ENCODE results near the gene MT1G.
A peak's percentile ranks its signal among the peaks of the same experiment; 100 is the strongest.

MT1G gene

DNA sequence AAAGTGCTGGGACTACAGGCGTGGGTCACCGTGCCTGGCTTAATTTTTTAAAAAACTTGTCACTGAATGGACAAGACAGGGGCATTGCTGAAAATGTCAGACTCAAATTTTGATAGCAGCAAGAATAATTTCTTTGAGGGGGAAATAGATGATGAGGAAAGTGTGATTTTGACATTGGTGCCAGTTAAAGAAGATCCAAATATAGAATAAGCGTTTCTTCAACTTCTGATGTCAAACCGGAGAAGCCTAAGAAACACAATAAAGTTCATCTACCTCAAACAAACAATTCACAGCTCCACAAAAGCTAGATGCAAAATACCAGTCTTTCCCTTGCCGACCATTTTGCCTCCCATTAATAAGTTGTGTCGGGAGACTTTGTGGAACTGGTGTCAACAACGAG lies 18.9 kb upstream of the MT1G start:
- TF ChIP-seq, protein P1, sequence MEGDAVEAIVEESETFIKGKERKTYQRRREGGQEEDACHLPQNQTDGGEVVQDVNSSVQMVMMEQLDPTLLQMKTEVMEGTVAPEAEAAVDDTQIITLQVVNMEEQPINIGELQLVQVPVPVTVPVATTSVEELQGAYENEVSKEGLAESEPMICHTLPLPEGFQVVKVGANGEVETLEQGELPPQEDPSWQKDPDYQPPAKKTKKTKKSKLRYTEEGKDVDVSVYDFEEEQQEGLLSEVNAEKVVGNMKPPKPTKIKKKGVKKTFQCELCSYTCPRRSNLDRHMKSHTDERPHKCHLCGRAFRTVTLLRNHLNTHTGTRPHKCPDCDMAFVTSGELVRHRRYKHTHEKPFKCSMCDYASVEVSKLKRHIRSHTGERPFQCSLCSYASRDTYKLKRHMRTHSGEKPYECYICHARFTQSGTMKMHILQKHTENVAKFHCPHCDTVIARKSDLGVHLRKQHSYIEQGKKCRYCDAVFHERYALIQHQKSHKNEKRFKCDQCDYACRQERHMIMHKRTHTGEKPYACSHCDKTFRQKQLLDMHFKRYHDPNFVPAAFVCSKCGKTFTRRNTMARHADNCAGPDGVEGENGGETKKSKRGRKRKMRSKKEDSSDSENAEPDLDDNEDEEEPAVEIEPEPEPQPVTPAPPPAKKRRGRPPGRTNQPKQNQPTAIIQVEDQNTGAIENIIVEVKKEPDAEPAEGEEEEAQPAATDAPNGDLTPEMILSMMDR (IDR thresholded peaks at IDR 0.05; ENCODE audit: low read depth, low read length) = no peak
- no peak for DNase-seq (ENCODE audit: low read depth, low spot score)
- no peak overlapping the region for H3K4me3 ChIP-seq (ENCODE audit: low read depth, low read length)
- in situ Hi-C loops (cut with HindIII; ENCODE audit: low sequenced_read_pairs) = no loop called here

DNA sequence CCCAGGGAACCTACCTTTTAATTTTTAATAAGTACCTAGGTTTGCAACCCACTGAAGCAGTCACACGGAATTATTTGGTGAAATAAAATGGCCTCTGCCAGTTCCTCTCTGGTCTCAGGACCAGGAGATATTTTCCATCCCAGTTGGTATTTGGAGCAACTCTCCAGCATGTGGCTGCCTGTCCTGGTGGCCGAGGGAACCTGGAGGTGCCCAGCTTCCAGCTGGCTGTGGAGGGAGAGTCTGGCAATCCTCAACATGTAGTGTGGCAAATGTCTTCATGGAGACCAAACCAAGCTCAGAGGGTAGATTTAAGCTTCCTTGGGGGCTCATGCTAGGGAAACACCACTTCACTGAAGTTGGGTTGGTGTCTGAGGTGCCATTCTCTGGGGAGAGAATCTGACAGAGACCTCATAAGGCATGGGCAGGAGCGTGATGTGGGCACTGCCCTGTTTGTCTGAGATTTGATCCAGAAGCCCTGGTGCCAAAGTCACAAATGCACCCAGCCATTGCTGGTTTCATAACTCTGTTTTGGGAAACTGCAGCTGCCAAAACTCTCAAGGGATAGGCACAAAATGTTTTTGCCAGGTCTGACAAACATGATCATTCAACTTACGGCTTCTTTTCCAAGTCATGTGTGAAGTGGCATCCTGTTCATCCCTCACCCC lies 17.2 kb upstream of the MT1G start:
- no peak for DNase-seq (ENCODE audit: low read depth, low spot score)
- TF ChIP-seq, protein P1 (IDR thresholded peaks at IDR 0.05; ENCODE audit: low read depth, low read length) = no peak
- H3K4me3 ChIP-seq (ENCODE audit: low read depth, low read length) = no peak overlapping the region
- in situ Hi-C loops (cut with HindIII; ENCODE audit: low sequenced_read_pairs) = no loop called here

DNA sequence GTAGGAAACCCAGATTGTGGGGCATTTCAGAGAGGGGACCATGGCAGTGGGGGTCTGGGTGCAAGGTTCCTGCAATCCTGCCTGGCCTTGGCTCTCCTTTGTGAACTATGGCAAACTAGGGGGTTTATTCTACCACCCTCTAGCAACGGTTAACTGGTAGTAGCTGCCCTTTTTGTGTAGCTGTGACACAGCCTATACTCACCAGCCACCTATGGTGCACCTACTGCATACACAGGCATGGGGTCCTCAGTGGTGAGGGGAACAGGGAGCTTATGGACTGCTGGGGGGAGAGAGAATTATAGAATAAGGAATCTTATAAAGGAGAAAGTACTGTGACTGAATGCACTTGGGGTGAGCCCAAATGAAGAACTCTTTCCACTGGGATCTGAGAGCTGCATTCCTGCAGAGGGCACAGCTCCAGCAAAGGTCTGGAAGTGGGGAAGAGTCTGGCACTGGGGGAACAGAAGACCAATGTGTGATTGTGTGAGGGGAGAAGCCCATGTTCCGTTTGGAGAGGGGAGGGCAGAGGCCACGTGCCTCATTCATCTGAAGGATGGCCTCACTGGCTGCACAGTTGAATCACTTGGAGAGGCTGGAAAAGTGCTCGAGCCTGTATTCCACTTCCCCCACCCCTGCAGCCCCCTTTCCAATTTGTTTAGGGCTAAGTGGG lies 16.5 kb upstream of the MT1G start:
- in situ Hi-C loops (cut with HindIII; ENCODE audit: low sequenced_read_pairs) = no loop called here
- no peak overlapping the region for H3K4me3 ChIP-seq (ENCODE audit: low read depth, low read length)
- DNase-seq (ENCODE audit: low read depth, low spot score) = no peak
- TF ChIP-seq, protein P1 (IDR thresholded peaks at IDR 0.05; ENCODE audit: low read depth, low read length) = no peak

GRCh38 chr16:56683424-56684172 lies 15.7 kb upstream of the MT1G start:
- in situ Hi-C loops (cut with HindIII; ENCODE audit: low sequenced_read_pairs) = no loop called here
- TF ChIP-seq, protein P1 (IDR thresholded peaks at IDR 0.05; ENCODE audit: low read depth, low read length) = no peak
- no peak for DNase-seq (ENCODE audit: low read depth, low spot score)
- H3K4me3 ChIP-seq (ENCODE audit: low read depth, low read length) = no peak overlapping the region

- H3K4me3 ChIP-seq (ENCODE audit: low read depth, low read length) = peak overlapping the region; percentile 55
- DNase-seq (ENCODE audit: low read depth, low spot score) = no peak
- TF ChIP-seq, protein P1 (IDR thresholded peaks at IDR 0.05; ENCODE audit: low read depth, low read length) = no peak
- in situ Hi-C loops (cut with HindIII; ENCODE audit: low sequenced_read_pairs) = no loop called here
Measured at GRCh38 chr16:56682703-56683397, 15.0 kb upstream of the MT1G start.
